Body of pancreas (tissue), 4 donors: Measurements from ENCODE around the gene GRN.

Experiments used
- POLR2A ChIP-seq, 3 donors: fragments of 450-650 bp; IDR thresholded peaks; one replicate each; pipeline ENCODE4 v1.6.1; 2016; ENCODE audit warnings: antibody characterized with exemption in 3 of 3, mild to moderate bottlenecking in 2 of 3
- TF ChIP-seq, protein P1 (sequence below), 7 experiments: fragments of 450-650 bp in 4 of 7; fragments of 200-600 bp in 3 of 7; sonication (generic) in 3 of 7; IDR thresholded peaks; one replicate each; pipeline ENCODE4 v1.5.1; 2016 to 2019; ENCODE audit warnings: antibody characterized with exemption in 7 of 7

DNA sequence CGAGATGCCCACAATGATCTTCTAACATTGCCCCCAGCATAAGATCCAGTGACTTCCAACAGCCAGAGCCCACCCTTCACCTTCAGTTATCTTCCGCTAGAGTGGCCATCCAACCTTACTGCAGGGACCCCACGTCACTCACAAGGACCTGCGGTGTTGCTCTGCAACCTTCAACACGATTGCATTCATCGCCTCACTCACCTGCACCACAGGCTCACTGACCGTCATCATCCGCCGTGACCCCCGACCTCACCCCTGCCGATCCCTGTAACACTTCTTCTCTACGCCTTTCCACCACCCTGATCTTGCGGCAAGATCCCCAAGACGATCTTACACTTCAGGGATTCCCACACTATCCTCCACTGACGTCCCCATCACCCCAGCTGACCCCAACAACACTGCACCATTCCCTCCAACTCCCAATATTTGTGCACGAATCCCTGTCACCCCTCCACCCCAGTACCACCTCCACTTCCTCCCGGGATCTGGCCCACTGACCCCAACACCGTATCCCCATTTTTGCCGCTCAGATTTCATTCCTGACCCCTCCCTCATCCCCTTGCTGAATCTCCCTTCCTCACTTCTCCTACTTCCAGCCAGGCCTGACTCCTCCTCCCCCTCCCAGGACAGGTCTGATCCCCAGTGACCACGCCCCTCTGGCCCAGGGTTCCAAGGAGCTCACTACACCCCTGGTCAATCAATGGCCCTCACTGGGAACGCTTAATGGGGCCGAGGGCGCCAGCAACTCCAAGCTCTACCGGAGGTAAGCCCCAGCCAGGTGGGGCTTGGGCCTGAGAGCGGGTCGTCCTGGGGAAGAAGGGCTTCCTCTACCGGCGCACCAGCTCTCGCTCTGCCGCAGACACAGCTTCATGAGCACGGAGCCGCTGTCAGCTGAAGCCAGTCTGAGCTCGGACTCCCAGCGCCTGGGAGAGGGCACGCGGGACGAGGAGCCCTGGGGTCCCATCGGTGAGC, 29.1 kb upstream of the GRN start:
- TF ChIP-seq POLR2A (IDR thresholded peaks at IDR 0.05): no peak
- TF ChIP-seq, protein P1, sequence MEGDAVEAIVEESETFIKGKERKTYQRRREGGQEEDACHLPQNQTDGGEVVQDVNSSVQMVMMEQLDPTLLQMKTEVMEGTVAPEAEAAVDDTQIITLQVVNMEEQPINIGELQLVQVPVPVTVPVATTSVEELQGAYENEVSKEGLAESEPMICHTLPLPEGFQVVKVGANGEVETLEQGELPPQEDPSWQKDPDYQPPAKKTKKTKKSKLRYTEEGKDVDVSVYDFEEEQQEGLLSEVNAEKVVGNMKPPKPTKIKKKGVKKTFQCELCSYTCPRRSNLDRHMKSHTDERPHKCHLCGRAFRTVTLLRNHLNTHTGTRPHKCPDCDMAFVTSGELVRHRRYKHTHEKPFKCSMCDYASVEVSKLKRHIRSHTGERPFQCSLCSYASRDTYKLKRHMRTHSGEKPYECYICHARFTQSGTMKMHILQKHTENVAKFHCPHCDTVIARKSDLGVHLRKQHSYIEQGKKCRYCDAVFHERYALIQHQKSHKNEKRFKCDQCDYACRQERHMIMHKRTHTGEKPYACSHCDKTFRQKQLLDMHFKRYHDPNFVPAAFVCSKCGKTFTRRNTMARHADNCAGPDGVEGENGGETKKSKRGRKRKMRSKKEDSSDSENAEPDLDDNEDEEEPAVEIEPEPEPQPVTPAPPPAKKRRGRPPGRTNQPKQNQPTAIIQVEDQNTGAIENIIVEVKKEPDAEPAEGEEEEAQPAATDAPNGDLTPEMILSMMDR (IDR thresholded peaks at IDR 0.05): no peak
